ENCODE data around the gene PTGER3. TPM values are rescaled to one million over a fixed set of nuclear protein-coding genes. Genes with fewer than 3 reads are reported as not detected.

Gene PTGER3
- total RNA-seq, 1 donor from 2014 or later = 0.26 TPM

- Mint-ChIP-seq H3K27me3 (no peaks in the 10 kb centered on the region), H3K4me1 (no peaks in the 10 kb centered on the region), H3K4me3 (no peak overlapping the region), H3K36me3 (ENCODE audit: low read depth) (no peaks in the 10 kb centered on the region), H3K9me3 (no peaks in the 10 kb centered on the region), H3K27ac (no peak overlapping the region)
- no peak for DNase-seq
- intact Hi-C loops (cut with micrococcal nuclease) = no loop called here
Observed at GRCh38 chr1:70934194-70934961, 113.2 kb downstream of the PTGER3 start.

- no peak overlapping the region for H3K4me3 Mint-ChIP-seq
- no peaks in the 10 kb centered on the region for H3K9me3 Mint-ChIP-seq
- H3K36me3 Mint-ChIP-seq (ENCODE audit: low read depth) = no peaks in the 10 kb centered on the region
- H3K27ac Mint-ChIP-seq = no peak overlapping the region
- DNase-seq = no peak
- intact Hi-C loops (cut with micrococcal nuclease) = no loop called here
- no peaks in the 10 kb centered on the region for H3K4me1 Mint-ChIP-seq
- H3K27me3 Mint-ChIP-seq = no peaks in the 10 kb centered on the region
Observed at GRCh38 chr1:70930062-70930461, 117.6 kb downstream of the PTGER3 start.

- no peak overlapping the region for H3K4me3 Mint-ChIP-seq
- H3K4me1 Mint-ChIP-seq = no peaks in the 10 kb centered on the region
- H3K36me3 Mint-ChIP-seq (ENCODE audit: low read depth) = no peaks in the 10 kb centered on the region
- H3K27me3 Mint-ChIP-seq = no peaks in the 10 kb centered on the region
- H3K9me3 Mint-ChIP-seq = peaks cover 3% of the 10 kb centered on the region
- no peak for DNase-seq
- no peak overlapping the region for H3K27ac Mint-ChIP-seq
- intact Hi-C loops (cut with micrococcal nuclease) = no loop called here
Observed at GRCh38 chr1:70922196-70922595, 125.4 kb downstream of the PTGER3 start.

Other genes with a start within 250 kb of the PTGER3 start
- 150 and 154 TPM in 2 replicates for gene ZRANB2, start 33.2 kb upstream of the PTGER3 start, total RNA-seq